HG03571 (cell line): Measurements from ENCODE around the gene RAB44.
A peak's percentile ranks its signal among the peaks of the same experiment; 100 is the strongest.

Experiments used
- ATAC-seq: cut with Tn5 transposase; IDR thresholded peaks from one replicate; pipeline ENCODE4 v1.9.1; 2021; ENCODE audit not compliant: unreplicated experiment

RAB44 gene

DNA sequence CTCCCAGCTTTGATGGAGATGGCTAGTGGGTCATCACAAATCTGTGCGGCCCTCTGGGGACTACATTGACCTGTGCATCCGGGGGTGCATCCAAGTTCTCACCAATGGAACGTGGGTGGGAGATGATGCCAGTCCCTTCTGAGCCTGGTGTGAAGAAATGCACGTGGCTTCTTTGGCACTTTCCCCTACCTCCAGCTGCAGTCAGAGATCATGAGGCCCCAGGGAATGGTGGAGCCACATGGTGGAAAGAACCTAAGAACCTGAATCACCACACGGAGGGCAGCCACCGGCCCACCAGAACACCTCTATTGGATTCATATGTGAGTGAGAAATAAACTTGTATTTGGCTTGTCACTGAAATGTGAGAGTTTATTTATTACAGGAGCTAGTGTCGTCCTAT, 29.0 kb upstream of the RAB44 start:
- no peak for ATAC-seq

DNA sequence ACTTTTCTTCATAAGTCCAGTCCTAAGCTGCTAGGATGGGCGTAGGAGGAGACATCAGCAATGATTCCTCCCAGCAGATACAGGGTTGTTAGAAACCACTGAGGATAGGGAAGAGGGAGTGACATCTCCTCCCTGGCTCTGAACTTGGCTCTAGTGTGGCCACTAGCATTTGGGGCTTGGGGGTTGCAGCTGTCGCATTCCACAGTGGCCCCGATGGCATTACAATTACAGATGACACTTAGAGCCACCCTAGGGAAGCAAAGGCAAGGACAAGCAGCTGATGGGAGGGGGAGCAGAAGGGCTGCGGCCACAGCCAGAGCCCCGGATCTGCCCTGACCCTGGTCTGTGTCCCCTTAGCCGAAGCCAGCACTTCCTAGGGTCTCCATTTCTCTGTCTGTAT, 28.6 kb upstream of the RAB44 start:
- ATAC-seq, result no peak

DNA sequence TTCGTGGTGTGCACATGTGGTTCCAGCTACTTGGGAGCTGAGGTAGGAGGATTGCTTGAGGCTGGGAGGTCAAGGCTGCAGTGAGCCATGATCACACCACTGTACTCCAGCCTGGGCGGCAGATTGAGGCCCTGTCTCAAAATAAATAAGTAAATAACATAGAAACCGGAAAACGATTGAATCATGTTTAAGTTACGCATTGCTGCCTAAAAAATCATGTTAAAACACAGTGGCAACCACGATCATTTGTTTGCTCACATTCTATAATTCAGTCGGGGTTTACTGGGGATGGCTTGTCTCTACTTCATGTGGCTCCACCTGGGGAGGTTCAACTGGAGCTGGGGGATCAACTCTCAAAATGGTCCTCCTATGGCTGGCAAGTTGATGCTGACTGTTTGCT, 27.4 kb upstream of the RAB44 start:
- no peak for ATAC-seq

DNA sequence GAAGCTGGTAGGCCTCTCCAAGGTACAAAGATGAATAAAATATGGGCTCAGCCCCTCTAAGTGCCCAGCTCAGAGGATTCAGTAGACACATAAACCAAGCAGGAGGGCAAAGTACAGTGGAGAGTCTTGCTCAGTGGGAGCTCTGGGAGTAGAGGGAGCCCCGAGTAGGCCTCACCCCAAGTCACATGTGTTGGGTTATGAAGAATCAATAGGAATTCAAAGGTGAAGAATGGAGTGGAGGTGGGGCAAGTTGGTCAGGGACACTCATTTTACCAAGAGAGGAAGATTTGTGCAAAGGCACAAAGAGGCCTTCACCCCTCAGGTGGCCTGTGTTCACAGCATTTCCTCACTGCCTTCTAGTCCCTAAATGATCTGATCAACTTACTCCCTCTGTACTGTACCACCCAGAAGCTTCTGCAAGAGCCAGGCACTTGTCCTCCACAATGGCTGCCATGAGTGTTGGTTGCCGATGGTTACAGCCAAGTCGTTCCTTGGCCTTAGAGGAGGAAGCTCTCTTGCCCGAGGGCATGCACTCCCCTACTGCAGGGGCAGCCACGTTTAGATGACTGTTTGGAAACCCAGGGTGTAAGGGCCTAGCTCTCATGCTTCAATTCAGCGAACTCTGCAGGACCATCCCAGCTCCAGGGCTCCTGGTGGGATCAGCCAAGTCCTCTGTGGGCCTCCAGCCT, 25.8 kb upstream of the RAB44 start:
- ATAC-seq, result no peak

DNA sequence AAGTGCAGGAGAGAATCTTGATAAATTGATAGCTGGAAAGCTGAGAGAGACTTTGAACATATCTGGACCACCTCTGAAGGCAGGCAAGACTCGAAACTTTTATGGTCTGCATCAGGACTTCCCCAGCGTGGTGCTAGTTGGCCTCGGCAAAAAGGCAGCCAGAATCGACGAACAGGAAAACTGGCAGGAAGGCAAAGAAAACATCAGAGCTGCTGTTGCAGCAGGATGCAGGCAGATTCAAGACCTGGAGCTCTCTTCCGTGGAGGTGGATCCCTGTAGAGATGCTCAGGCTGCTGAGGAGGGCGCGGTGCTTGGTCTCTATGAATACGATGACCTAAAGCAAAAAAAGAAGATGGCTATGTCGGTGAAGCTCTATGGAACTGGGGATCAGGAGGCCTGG, 23.7 kb upstream of the RAB44 start:
- no peak for ATAC-seq

DNA sequence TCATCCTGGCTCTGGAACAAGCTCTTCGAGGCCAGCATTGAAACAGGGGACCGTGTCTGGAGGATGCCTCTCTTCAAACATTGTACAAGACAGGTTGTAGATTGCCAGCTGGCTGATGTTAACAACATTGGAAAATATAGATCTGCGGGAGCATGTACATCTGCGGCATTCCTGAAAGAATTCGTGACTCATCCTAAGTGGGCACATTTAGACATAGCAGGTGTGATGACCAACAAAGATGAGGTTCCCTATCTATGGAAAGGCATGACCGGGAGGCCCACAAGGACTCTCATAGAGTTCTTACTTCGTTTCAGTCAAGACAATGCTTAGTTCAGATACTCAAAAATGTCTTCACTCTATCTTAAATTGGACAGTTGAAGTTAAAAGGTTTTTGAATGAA, 22.7 kb upstream of the RAB44 start:
- no peak for ATAC-seq

DNA sequence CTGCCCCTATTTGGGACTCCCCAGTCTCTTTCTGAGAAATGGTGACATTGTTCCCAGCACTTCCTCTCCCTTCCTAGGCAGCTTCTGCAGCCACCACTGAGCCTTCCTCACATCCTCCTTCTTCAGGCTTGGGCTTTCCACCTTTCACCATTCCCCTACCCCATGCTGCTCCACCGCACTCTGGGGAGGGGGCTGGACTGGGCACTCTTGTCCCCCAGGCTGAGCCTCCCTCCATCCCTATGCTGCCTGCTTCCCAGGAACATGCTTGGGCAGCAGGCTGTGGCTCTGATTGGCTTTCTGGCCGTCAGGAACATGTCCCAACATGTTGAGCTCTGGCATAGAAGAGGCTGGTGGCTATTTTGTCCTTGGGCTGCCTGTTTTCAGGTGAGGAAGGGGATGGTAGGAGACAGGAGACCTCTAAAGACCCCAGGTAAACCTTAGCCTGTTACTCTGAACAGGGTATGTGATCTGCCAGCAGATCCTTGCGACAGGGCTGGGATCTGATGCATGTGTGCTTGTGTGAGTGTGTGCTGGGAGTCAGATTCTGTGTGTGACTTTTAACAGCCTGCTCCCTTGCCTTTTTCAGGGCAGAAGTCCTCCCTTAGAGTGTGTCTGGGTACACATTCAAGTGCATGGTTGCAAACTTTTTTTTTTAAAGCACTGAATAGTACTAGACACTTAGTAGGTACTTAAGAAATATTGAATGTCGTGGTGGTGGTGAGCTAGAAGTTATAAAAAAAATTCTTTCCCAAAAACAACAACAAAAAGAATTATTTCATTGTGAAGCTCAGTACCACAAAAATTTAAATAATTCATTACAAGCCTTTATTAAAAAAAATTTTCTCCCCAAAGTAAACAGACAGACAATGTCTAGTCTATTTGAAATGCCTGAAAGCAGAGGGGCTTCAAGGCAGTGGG, 21.2 kb upstream of the RAB44 start:
- ATAC-seq, result no peak

DNA sequence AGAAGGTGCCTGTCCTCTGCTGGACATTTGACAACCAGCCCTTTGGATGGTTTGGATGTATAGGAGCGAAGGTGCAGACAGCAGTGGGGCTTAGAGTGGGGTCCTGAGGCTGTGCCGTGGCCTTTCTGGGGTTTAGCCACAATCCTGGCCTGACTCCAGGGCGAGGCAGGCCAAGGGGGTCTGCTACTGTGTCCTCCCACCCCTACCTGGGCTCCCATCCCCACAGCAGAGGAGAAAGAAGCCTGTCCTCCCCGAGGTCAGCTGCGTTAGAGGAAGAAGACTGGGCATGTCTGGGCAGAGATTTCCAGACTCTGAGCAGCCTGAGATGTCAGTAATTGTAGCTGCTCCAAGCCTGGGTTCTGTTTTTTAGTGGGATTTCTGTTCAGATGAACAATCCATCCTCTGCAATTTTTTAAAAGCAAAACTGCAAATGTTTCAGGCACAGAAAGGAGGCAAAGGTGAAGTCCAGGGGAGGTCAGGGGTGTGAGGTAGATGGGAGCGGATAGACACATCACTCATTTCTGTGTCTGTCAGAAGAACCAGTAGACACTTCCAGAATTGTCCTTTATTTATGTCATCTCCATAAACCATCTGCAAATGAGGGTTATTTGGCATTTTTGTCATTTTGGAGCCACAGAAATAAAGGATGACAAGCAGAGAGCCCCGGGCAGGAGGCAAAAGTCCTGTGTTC, 20.4 kb upstream of the RAB44 start:
- ATAC-seq, result no peak

DNA sequence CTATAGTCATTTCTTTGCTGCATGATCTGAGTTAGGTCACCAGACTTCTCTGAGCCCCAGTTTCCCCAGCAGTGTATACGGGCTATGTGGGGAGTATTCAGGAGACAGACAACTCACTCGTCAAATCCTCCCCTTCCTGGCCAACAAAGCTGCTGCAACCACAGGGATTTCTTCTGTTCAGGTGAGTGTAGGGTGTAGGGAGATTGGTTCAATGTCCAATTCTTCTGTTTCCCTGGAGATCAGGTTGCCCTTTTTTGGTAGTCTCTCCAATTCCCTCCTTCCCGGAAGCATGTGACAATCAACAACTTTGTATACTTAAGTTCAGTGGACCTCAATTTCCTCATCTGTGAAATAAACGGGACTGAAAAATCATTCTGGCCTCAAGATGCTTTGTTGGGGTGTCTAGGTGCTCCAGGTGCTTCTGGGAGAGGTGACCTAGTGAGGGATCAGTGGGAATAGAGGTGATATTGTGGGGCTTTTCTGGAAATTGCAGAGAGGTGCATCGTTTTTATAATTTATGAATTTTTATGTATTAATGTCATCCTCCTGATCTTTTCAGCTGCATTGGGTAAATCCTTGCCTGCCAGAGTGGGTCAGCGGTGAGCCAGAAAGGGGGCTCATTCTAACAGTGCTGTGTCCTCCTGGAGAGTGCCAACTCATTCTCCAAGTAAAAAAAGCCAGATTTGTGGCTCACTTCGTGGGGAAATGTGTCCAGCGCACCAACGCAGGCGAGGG, 19.7 kb upstream of the RAB44 start:
- ATAC-seq, result no peak

DNA sequence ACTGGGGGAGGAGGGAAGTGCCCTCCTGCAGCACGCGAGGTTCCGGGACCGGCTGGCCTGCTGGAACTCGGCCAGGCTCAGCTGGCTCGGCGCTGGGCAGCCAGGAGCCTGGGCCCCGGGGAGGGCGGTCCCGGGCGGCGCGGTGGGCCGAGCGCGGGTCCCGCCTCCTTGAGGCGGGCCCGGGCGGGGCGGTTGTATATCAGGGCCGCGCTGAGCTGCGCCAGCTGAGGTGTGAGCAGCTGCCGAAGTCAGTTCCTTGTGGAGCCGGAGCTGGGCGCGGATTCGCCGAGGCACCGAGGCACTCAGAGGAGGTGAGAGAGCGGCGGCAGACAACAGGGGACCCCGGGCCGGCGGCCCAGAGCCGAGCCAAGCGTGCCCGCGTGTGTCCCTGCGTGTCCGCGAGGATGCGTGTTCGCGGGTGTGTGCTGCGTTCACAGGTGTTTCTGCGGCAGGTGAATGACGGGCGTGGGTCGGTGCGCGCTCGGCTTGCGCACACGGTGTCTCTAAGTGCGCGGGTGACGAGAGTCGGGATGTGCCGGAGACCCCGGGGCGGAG, 19.1 kb upstream of the RAB44 start, which contains the start of gene CDKN1A:
Gene CDKN1A (plus strand): TSS at position 227 of the 555 bp plus-strand sequence. CDS start 5,388 bp downstream, outside the sequence.
- ATAC-seq, result peak; percentile 45

DNA sequence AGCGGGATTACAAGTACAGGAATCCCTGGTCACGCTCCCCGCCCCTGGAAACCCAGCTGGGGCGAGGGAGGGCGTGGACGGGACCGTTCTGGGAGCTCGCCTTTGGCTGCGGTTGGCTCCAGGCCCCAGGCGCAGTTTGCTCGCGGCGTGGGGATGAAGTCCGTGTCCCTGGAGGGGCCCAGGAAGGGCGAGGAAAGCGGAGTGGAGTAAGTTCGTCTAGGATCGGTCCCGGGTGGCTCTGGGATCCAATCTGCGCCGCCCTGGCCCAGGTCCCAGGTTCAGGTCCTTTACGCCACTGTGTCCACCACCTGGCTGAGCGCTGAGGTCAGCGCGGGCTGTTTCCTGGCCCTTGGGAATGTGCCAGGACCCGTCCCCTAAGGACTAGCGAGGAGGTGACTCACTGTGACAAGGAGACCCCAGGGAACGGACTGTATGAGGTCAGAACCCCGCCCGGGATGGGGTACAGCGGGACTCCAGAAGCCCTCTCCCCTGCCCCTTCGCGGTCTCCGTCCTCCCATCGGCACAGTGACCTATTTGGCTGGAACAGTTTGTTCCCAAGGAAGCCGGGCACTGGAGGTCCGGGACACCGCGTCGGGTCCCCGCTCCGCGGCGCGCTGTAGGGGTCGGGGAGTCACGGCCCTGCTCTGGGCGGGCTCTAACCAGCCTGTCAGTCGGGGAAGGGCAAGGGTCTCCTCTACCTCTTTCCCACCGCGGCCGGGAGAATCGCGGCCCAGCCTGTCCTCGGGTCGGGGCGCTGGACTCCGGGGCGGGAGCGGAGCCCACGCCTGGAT, 18.4 kb upstream of the RAB44 start:
- ATAC-seq, result no peak

DNA sequence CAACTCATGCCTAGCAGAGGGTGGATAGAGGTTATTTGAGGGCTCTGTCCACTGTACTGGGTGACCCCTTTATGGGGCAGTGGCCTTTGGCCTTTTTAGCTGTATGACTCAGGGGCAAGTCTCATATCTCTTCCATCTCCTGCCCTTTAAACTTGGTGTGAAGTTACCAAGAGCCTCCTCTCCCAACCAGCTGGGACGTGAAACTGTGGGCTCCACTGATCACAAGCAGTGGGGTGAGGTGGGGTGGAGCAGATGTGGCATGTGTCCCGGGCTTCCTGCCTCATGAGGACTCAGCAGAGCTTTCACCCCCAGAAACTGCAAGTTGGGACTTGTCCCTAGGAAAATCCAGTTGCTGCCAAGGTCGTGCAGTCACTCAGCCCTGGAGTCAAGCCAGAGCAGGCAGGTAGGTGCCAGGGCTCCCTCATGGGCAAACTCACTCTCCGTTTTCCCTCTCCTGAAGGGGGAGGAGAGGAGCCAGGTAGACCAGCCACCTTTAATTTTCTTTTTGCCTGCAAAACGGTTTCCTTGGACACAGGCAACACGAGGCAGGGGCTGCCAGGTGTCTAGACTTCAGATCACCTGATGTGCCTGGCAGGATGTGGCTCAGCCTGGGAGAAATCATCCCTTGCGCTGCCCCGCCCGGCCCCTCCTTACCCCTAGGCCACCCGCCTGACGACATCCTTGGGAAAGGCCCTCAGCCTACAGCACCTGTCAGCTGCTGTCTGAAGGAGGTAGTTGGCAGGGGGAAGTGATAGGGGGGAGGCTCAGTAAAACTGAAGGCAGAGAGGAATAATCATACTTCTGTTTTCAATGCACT, 15.1 kb upstream of the RAB44 start:
- ATAC-seq, result no peak

DNA sequence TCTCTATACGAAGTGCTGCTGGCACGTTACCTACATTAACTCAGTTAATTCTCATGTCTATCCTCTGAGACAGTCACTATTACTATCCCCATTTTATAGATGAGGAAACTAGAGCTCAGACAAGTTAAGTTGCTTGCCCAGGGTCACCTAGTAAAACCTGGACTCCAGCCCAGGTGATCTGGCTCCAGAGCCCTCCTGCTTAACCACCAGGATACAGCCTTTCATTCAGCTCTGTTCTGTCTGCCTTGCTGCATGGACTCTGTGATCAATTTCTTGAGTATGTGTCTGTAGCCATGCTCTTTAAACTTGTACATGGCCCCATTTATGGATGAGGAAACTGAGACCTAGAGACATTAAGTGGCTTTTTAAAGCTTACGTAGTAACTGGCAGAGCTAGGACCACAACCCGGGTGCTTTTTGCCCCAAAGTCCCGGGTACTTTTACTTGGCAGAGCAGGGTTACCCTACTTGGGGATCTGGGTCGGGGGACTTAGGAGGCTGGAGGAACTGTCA, 14.4 kb upstream of the RAB44 start:
- ATAC-seq, result no peak

DNA sequence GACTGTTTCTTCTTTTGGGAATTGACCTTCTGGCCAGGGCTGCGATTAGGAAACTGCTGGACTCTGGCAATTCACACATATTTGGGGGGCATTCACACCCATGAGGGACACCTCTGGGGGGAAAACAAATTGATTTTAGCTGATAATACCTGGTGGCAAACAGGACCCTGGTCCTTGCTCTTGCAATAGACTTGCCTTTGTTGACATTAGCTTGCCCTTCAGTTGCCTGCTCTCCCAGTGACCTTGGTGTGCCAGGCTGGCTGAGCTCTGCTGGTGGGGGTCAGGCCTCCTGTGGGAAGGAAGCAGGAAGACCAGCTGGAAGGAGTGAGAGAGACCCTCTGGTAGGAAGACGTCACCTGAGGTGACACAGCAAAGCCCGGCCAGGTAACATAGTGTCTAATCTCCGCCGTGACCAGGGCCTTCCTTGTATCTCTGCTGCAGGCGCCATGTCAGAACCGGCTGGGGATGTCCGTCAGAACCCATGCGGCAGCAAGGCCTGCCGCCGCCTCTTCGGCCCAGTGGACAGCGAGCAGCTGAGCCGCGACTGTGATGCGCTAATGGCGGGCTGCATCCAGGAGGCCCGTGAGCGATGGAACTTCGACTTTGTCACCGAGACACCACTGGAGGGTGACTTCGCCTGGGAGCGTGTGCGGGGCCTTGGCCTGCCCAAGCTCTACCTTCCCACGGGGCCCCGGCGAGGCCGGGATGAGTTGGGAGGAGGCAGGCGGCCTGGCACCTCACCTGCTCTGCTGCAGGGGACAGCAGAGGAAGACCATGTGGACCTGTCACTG, 13.8 kb upstream of the RAB44 start:
- no peak for ATAC-seq

DNA sequence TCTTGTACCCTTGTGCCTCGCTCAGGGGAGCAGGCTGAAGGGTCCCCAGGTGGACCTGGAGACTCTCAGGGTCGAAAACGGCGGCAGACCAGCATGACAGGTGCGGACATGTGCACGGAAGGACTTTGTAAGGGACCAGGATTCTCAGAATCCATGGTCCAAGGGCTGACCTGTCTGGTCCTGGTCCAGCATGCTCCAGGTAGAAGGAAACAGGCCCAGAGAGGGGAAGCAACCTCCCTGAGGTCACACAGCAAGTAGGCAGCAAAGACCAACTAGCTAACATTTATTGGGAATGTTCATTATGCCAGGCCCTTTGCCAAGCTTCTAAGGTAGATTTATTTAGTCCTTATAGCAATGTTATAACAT, 13.2 kb upstream of the RAB44 start:
- no peak for ATAC-seq

DNA sequence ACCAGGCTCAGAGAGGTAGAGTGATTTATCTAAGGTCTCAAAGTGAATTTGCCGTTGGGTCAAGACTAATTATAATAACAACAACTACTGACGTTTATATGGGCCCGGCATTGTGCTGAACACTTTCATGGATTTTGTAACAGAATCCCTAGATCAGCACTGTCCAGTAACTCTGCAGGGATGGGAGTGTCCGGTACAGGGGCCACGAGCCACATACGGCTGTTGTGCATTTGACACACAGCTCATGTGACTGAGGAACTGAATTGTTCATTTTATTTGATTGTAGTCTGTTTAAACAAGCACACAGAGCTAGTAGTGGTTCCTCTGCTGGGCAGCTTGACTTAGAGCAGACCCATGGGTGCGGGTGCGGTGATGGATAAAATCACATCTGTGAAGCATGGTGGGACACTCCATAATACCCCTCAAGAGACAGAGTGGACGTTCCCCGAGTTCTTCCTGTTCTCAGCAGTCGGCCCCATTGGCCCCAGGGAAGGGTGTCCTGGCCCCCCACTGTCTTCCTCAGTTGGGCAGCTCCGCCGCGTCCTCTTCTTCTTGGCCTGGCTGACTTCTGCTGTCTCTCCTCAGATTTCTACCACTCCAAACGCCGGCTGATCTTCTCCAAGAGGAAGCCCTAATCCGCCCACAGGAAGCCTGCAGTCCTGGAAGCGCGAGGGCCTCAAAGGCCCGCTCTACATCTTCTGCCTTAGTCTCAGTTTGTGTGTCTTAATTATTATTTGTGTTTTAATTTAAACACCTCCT, 12.3 kb upstream of the RAB44 start:
- no peak for ATAC-seq

DNA sequence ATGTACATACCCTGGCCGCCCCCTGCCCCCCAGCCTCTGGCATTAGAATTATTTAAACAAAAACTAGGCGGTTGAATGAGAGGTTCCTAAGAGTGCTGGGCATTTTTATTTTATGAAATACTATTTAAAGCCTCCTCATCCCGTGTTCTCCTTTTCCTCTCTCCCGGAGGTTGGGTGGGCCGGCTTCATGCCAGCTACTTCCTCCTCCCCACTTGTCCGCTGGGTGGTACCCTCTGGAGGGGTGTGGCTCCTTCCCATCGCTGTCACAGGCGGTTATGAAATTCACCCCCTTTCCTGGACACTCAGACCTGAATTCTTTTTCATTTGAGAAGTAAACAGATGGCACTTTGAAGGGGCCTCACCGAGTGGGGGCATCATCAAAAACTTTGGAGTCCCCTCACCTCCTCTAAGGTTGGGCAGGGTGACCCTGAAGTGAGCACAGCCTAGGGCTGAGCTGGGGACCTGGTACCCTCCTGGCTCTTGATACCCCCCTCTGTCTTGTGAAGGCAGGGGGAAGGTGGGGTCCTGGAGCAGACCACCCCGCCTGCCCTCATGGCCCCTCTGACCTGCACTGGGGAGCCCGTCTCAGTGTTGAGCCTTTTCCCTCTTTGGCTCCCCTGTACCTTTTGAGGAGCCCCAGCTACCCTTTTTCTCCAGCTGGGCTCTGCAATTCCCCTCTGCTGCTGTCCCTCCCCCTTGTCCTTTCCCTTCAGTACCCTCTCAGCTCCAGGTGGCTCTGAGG, 11.5 kb upstream of the RAB44 start:
- no peak for ATAC-seq
